HepG2 (cell line): Measurements from ENCODE around the gene MAT2A. TPM values are rescaled to one million over a fixed set of nuclear protein-coding genes. Genes with fewer than 3 reads are reported as not detected.

ENCODE experiments used
- ARNTL ChIP-seq: sonication (generic); formaldehyde crosslinking; IDR thresholded peaks from 2 replicates; pipeline ENCODE4 v1.4.0; 2020; ENCODE audit warnings: mild to moderate bottlenecking, missing genetic modification reagents
- CCAR2 ChIP-seq: fragments of 200-400 bp; formaldehyde crosslinking; optimal IDR thresholded peaks from 2 replicates; pipeline ENCODE3; 2018; ENCODE audit warnings: low read depth, mild to moderate bottlenecking, low read length, moderate library complexity
- CENPBD1 ChIP-seq: sonication (generic); formaldehyde crosslinking; IDR thresholded peaks from 2 replicates; pipeline ENCODE4 v1.8.0; 2022; ENCODE audit warnings: missing genetic modification reagents, low read depth, mild to moderate bottlenecking, borderline replicate concordance
- FOXK1 ChIP-seq: sonication (generic); formaldehyde crosslinking; IDR thresholded peaks from 2 replicates; pipeline ENCODE4 v1.4.0; 2020; ENCODE audit warnings: low read depth, missing genetic modification reagents, borderline replicate concordance
- HHEX ChIP-seq: IDR thresholded peaks from 2 replicates; pipeline ENCODE4 v1.6.1; 2016; ENCODE audit warnings: control low read depth
- HOXA7 ChIP-seq: sonication (generic); formaldehyde crosslinking; IDR thresholded peaks from 2 replicates; pipeline ENCODE4 v1.8.1; 2022; ENCODE audit warnings: mild to moderate bottlenecking, missing genetic modification reagents, moderate library complexity
- IKZF5 ChIP-seq: IDR thresholded peaks from 2 replicates; pipeline ENCODE4 v1.6.1; 2018; ENCODE audit warnings: missing genetic modification reagents, mild to moderate bottlenecking, missing compliant biosample characterization
- PAF1 ChIP-seq: IDR thresholded peaks from 2 replicates; pipeline ENCODE4 v1.6.1; 2016; ENCODE audit warnings: missing genetic modification reagents, missing compliant biosample characterization
- PHF20 ChIP-seq: sonication (generic); formaldehyde crosslinking; IDR thresholded peaks from 2 replicates; pipeline ENCODE4 v1.5.0; 2020; ENCODE audit warnings: mild to moderate bottlenecking, missing genetic modification reagents
- RAD21 ChIP-seq: fragments of 450-650 bp; formaldehyde crosslinking; IDR thresholded peaks from 2 replicates; pipeline ENCODE4 v1.5.0; 2020; ENCODE audit warnings: mild to moderate bottlenecking
- RARG ChIP-seq: sonication (generic); formaldehyde crosslinking; IDR thresholded peaks from 2 replicates; pipeline ENCODE4 v1.4.0; 2020; ENCODE audit warnings: low read depth, mild to moderate bottlenecking, missing genetic modification reagents
- SSRP1 ChIP-seq: IDR thresholded peaks from 2 replicates; pipeline ENCODE4 v1.6.1; 2016; ENCODE audit warnings: control low read depth
- TAF1 ChIP-seq: sonication (generic); formaldehyde crosslinking; IDR thresholded peaks from 2 replicates; pipeline ENCODE4 v1.4.0; 2020; ENCODE audit warnings: missing genetic modification reagents
- TFE3 ChIP-seq: IDR thresholded peaks from 2 replicates; pipeline ENCODE4 v1.6.1; 2016
- ZBTB43 ChIP-seq: sonication (generic); formaldehyde crosslinking; conservative IDR thresholded peaks from 2 replicates; pipeline ENCODE4 v1.4.0; 2020; ENCODE audit warnings: missing genetic modification reagents
- ZFP1 ChIP-seq: IDR thresholded peaks from 2 replicates; pipeline ENCODE4 v1.6.1; 2016
- ZGPAT ChIP-seq: IDR thresholded peaks from 2 replicates; pipeline ENCODE4 v1.6.1; 2016; ENCODE audit warnings: mild to moderate bottlenecking
- ZNF572 ChIP-seq: sonication (generic); formaldehyde crosslinking; IDR thresholded peaks from 2 replicates; pipeline ENCODE4 v1.5.1; 2020; ENCODE audit warnings: mild to moderate bottlenecking, missing genetic modification reagents
- ZNF652 ChIP-seq: IDR thresholded peaks from 2 replicates; pipeline ENCODE4 v1.6.1; 2016; ENCODE audit warnings: low read depth, borderline replicate concordance
- ZNF746 ChIP-seq: sonication (generic); formaldehyde crosslinking; IDR thresholded peaks from 2 replicates; pipeline ENCODE4 v1.8.0; 2022; ENCODE audit warnings: mild to moderate bottlenecking, missing genetic modification reagents
- ZNF784 ChIP-seq: sonication (generic); formaldehyde crosslinking; IDR thresholded peaks from 2 replicates; pipeline ENCODE4 v1.5.1; 2020; ENCODE audit warnings: missing genetic modification reagents, mild to moderate bottlenecking, borderline replicate concordance
- ZNF83 ChIP-seq: sonication (generic); formaldehyde crosslinking; IDR thresholded peaks from 2 replicates; pipeline ENCODE4 v1.4.0; 2020; ENCODE audit warnings: missing genetic modification reagents, mild to moderate bottlenecking, borderline replicate concordance
- polyA plus RNA-seq, 8 experiments: library from polyadenylated mRNA; depleted of rRNA in 3 of 8; stranded (reverse) in 7 of 8; unstranded in 1 of 8; fragments of >200 nt; fragmentation: Illumina TruSeq in 4 of 8; extraction: Trizol in 4 of 8; gene quantifications; 2 replicates each; pipeline versions ENCODE4 v1.2.1 to v1.2.3, GENCODE V29; 2011 to 2016; ENCODE audit warnings: low read depth in 4 of 8, missing spikeins in 1 of 8, mixed read lengths in 1 of 8; ENCODE audit not compliant: insufficient read depth in 1 of 8
- total RNA-seq, 5 experiments: library from RNA; depleted of rRNA; stranded (reverse); fragments of >200 nt; fragmentation: Illumina TruSeq; extraction: Trizol; gene quantifications; 2 replicates each; pipeline ENCODE4 v1.2.3, GENCODE V29; 2016; ENCODE audit warnings: low read depth in 1 of 5

MAT2A gene
- total and polyA plus RNA-seq, 2 of the 13 experiments (the other 11 are each of a cell fraction or from before 2014, with no cell fraction given): 155 to 331 TPM

GRCh38 chr2:85551698-85552678, 13.0 kb downstream of the MAT2A start (continued):
- TF ChIP-seq ZNF652: no peak; the same call in 1 of the 2 replicates
- no peak for TF ChIP-seq ZNF572 (CRISPR knock-in tag)
- no peak for TF ChIP-seq TFE3 (CRISPR knock-in tag)
- peak; percentile 71 for TF ChIP-seq ZGPAT
- TF ChIP-seq ARNTL (CRISPR knock-in tag): no peak
- peak; percentile 80; the same call in 1 of the 2 replicates for TF ChIP-seq SSRP1 (CRISPR knock-in tag)
- TF ChIP-seq ZFP1 (CRISPR knock-in tag): 0 out of 2 replicates have a peak, but pooled peaks have one; percentile 20
- TF ChIP-seq HOXA7 (CRISPR knock-in tag): no peak
- no peak for TF ChIP-seq ZNF746 (CRISPR knock-in tag)
- no peak for TF ChIP-seq TAF1
- TF ChIP-seq RARG: no peak
- peak; percentile 97 for TF ChIP-seq RAD21 (CRISPR knock-in tag)
- TF ChIP-seq IKZF5: no peak
- TF ChIP-seq ZNF784 (CRISPR knock-in tag): peak; percentile 57; the same call in 1 of the 2 replicates
- TF ChIP-seq CENPBD1 (CRISPR knock-in tag): no peak
- no peak for TF ChIP-seq PHF20 (CRISPR knock-in tag)
- TF ChIP-seq FOXK1 (CRISPR knock-in tag): 0 out of 2 replicates have a peak, but pooled peaks have one; percentile 70
- TF ChIP-seq HHEX: no peak
- no peak for TF ChIP-seq ZBTB43 (CRISPR knock-in tag)
- TF ChIP-seq ZNF83 (CRISPR knock-in tag): no peak
- no peak for TF ChIP-seq PAF1 (CRISPR knock-in tag)
- no peak for TF ChIP-seq CCAR2
